Measurements from ENCODE around the gene EYA3.

Gene EYA3

GRCh38 chr1:27960762-27961645 lies 127.4 kb downstream of the EYA3 start:
- in situ Hi-C loops (cut with MboI; ENCODE audit: low pct_unique_long_range_greater_than_20kb, low sequenced_read_pairs, unreplicated experiment) = loop anchor here (10.0 kb wide), 1 partner anchor 96 kb away; no protein-coding TSS in a partner anchor
- DNase-seq (ENCODE audit: low spot score) = peak; percentile 37
- TF ChIP-seq CTCF (IDR thresholded peaks at IDR 0.05; ENCODE audit: extremely low read depth, insufficient read depth, missing control alignments) = no peak

DNA sequence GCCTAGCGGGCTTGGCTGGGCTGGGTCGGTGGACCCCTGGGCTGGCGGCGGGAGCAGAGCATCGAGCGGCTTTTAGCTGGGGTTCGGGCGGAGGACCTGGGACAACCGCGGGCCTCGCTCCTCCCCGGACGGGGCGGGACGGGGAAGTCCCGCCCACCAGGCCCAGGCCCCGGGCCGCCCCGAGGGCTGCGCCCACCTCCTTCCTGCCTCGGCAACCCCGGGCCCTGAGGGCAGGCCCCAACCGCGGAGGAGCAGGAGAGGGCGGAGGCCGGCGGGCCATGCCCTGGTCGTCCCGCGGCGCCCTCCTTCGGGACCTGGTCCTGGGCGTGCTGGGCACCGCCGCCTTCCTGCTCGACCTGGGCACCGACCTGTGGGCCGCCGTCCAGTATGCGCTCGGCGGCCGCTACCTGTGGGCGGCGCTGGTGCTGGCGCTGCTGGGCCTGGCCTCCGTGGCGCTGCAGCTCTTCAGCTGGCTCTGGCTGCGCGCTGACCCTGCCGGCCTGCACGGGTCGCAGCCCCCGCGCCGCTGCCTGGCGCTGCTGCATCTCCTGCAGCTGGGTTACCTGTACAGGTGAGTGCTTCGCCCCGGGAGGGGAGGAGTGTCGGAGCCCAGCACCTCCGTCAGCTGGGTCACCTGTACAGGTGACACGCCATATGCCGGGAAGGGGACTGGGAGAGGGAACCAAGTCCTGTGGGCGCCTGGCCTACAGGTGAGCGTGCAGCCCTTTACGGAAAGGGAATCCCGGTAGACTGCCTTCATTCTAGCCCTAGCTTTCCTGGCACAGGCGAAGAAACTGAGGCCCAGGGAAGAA lies 128.4 kb downstream of the EYA3 start, which contains the start of gene XKR8:
TSS of gene XKR8 (plus strand) at position 182 of the 812 bp plus-strand sequence. CDS start at position 279, 97 bp downstream.
- peak; percentile 59 for TF ChIP-seq CTCF (IDR thresholded peaks at IDR 0.05; ENCODE audit: extremely low read depth, insufficient read depth, missing control alignments)
- in situ Hi-C loops (cut with MboI; ENCODE audit: low pct_unique_long_range_greater_than_20kb, low sequenced_read_pairs, unreplicated experiment) = loop anchor here (10.0 kb wide), 1 partner anchor 95 kb away; no protein-coding TSS in a partner anchor
- peak; percentile 97 for DNase-seq (ENCODE audit: low spot score)

DNA sequence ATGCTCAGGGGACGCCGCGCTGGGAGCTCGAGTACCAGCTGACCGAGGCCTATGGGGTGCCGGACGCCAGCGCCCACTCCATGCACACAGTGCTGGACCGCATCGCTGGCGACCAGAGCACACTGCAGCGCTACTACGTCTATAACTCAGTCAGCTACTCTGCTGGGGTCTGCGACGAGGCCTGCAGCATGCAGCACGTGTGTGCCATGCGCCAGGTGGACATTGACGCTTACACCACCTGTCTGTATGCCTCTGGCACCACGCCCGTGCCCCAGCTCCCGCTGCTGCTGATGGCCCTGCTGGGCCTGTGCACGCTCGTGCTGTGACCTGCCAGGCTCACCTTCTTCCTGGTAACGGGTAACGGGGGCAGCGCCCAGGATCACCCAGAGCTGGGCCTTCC lies 129.9 kb downstream of the EYA3 start:
- TF ChIP-seq CTCF (IDR thresholded peaks at IDR 0.05; ENCODE audit: extremely low read depth, insufficient read depth, missing control alignments) = no peak
- DNase-seq (ENCODE audit: low spot score) = no peak
- in situ Hi-C loops (cut with MboI; ENCODE audit: low pct_unique_long_range_greater_than_20kb, low sequenced_read_pairs, unreplicated experiment) = no loop called here

GRCh38 chr1:27957655-27958054 lies 130.8 kb downstream of the EYA3 start:
- TF ChIP-seq CTCF (IDR thresholded peaks at IDR 0.05; ENCODE audit: extremely low read depth, insufficient read depth, missing control alignments) = no peak
- no peak for DNase-seq (ENCODE audit: low spot score)
- in situ Hi-C loops (cut with MboI; ENCODE audit: low pct_unique_long_range_greater_than_20kb, low sequenced_read_pairs, unreplicated experiment) = no loop called here

GRCh38 chr1:27956761-27957160 lies 131.6 kb downstream of the EYA3 start:
- TF ChIP-seq CTCF (IDR thresholded peaks at IDR 0.05; ENCODE audit: extremely low read depth, insufficient read depth, missing control alignments) = no peak
- DNase-seq (ENCODE audit: low spot score) = no peak
- in situ Hi-C loops (cut with MboI; ENCODE audit: low pct_unique_long_range_greater_than_20kb, low sequenced_read_pairs, unreplicated experiment) = no loop called here

DNA sequence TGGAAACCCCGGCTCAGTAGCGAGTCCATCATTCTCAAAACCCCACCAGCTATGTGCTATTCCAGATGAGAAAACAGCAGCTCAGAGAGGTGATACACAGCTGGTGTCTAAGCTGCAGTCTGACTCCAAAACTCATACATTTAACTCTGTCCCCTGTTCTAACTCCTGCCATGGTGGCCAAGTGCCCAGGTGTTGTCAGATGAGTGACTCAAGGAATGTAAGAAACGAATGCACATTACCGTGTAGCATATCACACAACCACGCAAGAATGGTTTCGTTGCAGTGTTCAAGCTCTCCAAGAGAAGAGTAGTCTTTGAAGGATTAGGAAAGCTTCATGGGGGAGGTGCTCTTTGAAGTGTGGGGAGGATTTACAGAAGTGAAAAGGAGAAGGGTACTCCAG lies 133.3 kb downstream of the EYA3 start:
- no peak for DNase-seq (ENCODE audit: low spot score)
- in situ Hi-C loops (cut with MboI; ENCODE audit: low pct_unique_long_range_greater_than_20kb, low sequenced_read_pairs, unreplicated experiment) = no loop called here
- no peak for TF ChIP-seq CTCF (IDR thresholded peaks at IDR 0.05; ENCODE audit: extremely low read depth, insufficient read depth, missing control alignments)
